Activated naive CD8-positive, alpha-beta T cell (primary cell): ENCODE measurements around the gene CD14.
"Not testable (repeated sequence)": the region's sequence is repeated elsewhere in the genome, so short reads cannot be mapped to it uniquely, and the experiment has no call there.

Source experiments
- H3K27ac Mint-ChIP-seq: one replicate; pipeline ENCODE4 v1.8.0; 2021; ENCODE audit warnings: mixed read lengths
- H3K27me3 Mint-ChIP-seq: one replicate; pipeline ENCODE4 v1.8.0; 2021; ENCODE audit warnings: mixed read lengths
- H3K36me3 Mint-ChIP-seq: one replicate; pipeline ENCODE4 v1.8.0; 2021; ENCODE audit warnings: mixed read lengths
- H3K4me1 Mint-ChIP-seq: one replicate; pipeline ENCODE4 v1.8.0; 2021; ENCODE audit warnings: low read depth, mixed read lengths
- H3K4me3 Mint-ChIP-seq: one replicate; pipeline ENCODE4 v1.8.0; 2021; ENCODE audit warnings: mild to moderate bottlenecking, mixed read lengths
- H3K9me3 Mint-ChIP-seq: one replicate; pipeline ENCODE4 v1.8.0; 2021; ENCODE audit warnings: low read depth, mixed read lengths

The CD14 gene

DNA sequence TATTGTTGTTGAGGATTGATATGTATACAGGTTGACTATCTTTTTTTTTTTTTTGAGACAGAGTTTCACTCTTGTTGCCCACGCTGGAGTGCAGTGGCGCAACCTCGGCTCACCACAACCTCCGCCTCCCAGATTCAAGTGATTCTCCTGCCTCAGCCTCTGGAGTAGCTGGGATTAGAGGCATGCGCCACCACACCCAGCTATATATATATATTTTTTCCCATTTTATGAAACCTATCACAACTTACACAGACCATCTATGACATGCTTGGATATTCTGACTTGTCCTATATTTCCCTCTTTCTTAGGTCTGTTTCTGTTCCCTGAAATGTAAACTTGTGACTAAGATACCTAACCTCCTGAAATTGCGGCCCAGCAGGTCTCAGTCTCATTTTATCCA is 5.0 kb downstream of the CD14 start:
- Mint-ChIP-seq H3K4me1 (peaks cover 11% of the 10 kb centered on the region), H3K36me3 (peaks cover 3% of the 10 kb centered on the region), H3K4me3 (no peak overlapping the region), H3K27ac (no peak overlapping the region), H3K9me3 (no peaks in the 10 kb centered on the region), H3K27me3 (peaks cover 2% of the 10 kb centered on the region)

DNA sequence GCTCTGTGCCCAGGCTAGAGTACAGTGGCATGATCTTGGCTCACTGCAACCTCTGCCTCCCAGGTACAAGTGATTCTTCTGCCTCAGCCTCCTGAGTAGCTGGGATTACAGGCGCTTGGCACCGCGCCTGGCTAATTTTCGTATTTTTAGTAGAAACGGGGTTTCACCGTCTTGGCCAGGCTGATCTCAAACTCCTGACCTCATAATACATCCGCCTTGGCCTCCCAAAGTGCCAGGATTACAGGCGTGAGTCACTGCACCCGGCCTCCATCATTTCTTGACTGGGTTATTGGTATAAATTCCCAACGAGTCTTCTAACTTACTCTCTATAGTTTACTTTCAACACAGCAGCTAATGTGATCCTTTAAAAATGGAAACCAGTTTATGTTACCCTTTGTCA is 8.1 kb downstream of the CD14 start:
- not testable (repeated sequence) for H3K36me3 Mint-ChIP-seq, H3K4me1 Mint-ChIP-seq, H3K4me3 Mint-ChIP-seq, H3K27ac Mint-ChIP-seq, H3K9me3 Mint-ChIP-seq, H3K27me3 Mint-ChIP-seq

DNA sequence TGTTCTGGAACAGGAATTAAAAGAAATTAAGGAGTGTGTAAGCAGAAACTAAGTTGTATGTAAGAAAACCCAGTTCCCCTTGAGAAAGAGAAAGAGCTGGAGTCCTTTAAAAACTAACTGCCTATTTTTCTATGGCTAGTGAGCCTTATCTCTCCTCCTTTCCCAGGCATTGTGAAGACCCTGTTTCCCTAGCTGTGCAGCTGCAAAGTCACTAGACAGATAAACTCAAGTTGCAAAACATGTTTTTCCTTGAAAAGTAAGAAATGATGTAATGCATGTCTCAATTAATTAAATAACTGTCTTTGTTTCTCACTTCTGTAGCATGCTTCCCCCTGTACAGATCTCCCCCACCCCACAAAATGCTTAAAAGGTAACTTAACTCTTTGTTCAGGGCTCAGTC is 9.9 kb downstream of the CD14 start:
- not testable (repeated sequence) for H3K36me3 Mint-ChIP-seq, H3K4me3 Mint-ChIP-seq, H3K27me3 Mint-ChIP-seq, H3K9me3 Mint-ChIP-seq, H3K27ac Mint-ChIP-seq, H3K4me1 Mint-ChIP-seq

DNA sequence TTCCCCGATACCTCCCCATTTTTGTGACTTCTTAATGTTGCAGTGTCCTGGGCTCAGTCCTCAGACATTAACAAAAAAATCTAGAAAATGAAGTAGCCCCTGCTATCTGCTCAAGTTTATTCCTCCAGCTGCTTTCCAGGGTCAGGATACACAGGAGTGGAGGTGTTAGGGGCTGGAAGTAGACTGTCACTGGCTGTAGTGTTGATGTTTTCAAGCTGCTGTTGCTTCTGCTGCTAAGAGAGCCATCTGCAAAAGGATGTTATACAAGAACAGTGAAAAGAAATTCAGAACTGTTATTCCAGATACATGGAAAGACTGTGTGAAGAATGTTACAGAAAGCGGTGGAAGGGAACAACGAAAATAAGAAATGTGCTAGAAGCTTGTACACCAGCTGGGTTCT is 10.7 kb downstream of the CD14 start:
- Mint-ChIP-seq H3K9me3 (no peaks in the 10 kb centered on the region), H3K27me3 (peaks cover 3% of the 10 kb centered on the region), H3K27ac (no peak overlapping the region), H3K36me3 (no peaks in the 10 kb centered on the region), H3K4me3 (no peak overlapping the region), H3K4me1 (no peaks in the 10 kb centered on the region)

DNA sequence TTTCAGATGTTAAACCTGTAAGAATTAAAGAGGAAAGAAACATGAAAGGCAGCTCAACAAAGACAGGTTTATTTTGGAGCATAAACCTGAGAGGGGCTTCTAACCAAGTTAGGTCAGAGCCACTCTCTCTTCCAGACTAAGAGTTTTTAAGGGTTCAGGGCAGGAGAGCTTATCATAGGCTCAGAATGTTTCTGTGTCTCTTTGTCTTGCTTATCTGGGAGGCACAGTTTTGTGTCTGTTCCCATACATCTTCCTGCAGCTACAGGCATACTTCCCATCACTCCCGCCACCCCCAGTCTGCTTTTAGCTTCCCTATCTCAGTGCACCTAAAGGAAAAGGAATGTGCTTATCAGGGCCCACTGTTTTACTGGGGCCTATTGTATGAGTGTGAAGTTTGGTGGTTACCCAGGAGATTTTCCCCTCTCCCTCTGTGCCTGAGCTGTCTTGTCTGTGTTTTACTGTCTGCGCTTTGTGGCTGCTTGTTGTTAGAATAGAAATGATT is 21.9 kb downstream of the CD14 start:
- Mint-ChIP-seq H3K36me3 (no peaks in the 10 kb centered on the region), H3K4me1 (peaks cover 5% of the 10 kb centered on the region), H3K9me3 (no peaks in the 10 kb centered on the region), H3K4me3 (no peak overlapping the region), H3K27me3 (peaks cover 5% of the 10 kb centered on the region), H3K27ac (no peak overlapping the region)

DNA sequence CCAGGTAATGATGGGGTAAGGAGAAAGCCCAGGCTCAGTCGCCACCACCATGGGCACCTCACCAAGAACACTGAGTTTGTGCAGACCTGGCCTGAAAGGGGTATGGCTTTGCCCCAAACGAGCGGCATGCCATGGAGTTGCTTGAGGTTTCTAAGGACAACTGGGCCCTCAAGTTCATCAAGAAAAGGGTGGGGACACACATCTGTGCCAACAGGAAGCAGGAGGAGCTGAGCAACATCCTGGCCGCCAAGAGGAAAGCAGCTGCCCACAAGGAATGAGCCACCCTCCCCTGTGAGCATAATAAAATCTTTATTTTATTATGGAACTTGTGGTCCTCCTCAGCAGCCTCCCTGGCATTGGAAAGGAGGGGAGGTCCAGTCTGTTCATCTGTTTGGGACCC is 23.8 kb downstream of the CD14 start:
- peaks cover 5% of the 10 kb centered on the region for H3K4me1 Mint-ChIP-seq
- no peaks in the 10 kb centered on the region for H3K9me3 Mint-ChIP-seq

DNA sequence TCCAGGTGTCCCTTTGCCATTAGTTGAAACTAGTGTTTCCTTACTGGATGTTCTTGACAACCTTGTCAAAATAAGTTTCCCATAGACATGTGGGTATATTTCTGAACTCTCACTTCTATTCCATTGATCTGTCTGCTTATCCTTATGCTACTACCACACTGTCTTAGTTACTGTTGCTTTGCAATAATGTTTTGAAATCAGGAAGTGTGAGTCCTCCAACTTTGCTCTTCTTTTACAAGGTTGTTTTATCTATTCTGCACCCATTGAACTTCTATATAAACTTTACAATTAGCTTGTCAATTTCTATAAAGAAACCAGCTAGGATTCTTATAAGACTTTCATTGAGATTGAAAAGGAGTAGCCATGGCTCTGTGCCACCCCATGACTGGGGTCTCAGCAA is 24.3 kb downstream of the CD14 start:
- Mint-ChIP-seq H3K4me3 (no peak overlapping the region), H3K27ac (no peak overlapping the region), H3K4me1 (peaks cover 5% of the 10 kb centered on the region), H3K27me3 (peaks cover 5% of the 10 kb centered on the region), H3K36me3 (no peaks in the 10 kb centered on the region), H3K9me3 (no peaks in the 10 kb centered on the region)

More for the DNA sequence above, 23.8 kb downstream of the CD14 start:
- no peak overlapping the region for H3K4me3 Mint-ChIP-seq
- H3K36me3 Mint-ChIP-seq: no peaks in the 10 kb centered on the region
- peaks cover 5% of the 10 kb centered on the region for H3K27me3 Mint-ChIP-seq
- no peak overlapping the region for H3K27ac Mint-ChIP-seq

DNA sequence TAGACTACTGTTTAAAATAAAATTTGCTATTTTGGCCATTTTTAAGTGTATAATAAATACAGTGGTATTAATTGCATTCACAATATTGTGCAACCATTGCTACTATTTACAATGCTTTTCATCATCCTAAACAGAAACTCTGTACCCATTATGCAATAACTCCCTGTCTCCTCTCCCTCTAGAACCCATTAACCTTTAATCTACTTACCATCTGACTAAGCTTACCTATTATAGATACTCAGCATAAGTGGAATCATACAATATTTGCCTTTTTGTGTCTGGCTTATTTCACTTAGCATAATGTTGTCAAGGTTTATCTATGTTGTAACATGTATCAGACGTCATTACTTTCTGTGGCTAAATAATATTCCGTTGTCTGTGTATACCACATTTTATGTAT is 25.9 kb downstream of the CD14 start:
- H3K9me3 Mint-ChIP-seq: no peaks in the 10 kb centered on the region
- H3K36me3 Mint-ChIP-seq: no peaks in the 10 kb centered on the region
- H3K4me1 Mint-ChIP-seq: peaks cover 4% of the 10 kb centered on the region
- no peaks in the 10 kb centered on the region for H3K27me3 Mint-ChIP-seq
- H3K27ac Mint-ChIP-seq: no peak overlapping the region
- no peak overlapping the region for H3K4me3 Mint-ChIP-seq

DNA sequence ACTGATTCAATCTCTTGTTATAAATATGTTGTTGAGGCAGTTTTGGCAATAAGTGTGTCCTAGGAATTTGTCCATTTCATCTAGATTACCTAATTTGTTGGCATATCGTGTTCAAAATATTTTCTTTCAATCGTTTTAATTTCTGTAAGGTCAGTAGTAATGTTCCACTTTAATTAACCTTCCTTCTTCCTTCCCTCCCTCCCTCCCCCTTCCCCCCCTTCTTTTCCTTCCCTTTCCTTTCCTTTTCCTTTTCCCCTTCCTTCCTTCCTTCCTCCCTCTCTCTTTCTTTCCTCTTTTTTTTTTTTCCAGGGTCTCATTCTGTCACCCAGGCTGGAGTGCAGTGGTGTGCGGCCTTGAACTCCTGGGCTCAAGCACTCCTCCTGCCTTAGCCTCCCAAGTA is 27.1 kb downstream of the CD14 start:
- Mint-ChIP-seq H3K4me1 (no peaks in the 10 kb centered on the region), H3K27me3 (no peaks in the 10 kb centered on the region), H3K9me3 (no peaks in the 10 kb centered on the region), H3K36me3 (no peaks in the 10 kb centered on the region), H3K4me3 (no peak overlapping the region), H3K27ac (no peak overlapping the region)

DNA sequence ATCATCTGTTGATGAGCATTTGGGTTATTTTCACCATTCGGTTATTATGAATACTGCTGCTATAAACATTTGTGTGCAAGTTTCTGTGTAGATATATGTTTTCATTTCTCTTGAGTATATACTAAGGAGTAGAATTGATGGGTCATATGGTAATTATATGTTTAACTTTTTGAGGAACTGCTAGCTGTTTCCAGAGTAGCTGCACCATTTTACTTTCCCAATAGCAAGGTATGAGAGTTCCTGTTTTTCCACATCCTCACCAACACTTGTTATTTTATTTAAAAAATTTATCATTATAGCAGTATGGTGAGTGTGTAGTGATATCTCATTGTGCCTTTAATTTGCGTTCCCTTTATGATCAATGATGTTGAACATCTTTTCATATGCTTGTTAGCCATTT is 29.2 kb downstream of the CD14 start:
- no peak overlapping the region for H3K4me3 Mint-ChIP-seq
- no peaks in the 10 kb centered on the region for H3K4me1 Mint-ChIP-seq
- no peaks in the 10 kb centered on the region for H3K27me3 Mint-ChIP-seq
- H3K27ac Mint-ChIP-seq: no peak overlapping the region
- H3K9me3 Mint-ChIP-seq: no peaks in the 10 kb centered on the region
- no peaks in the 10 kb centered on the region for H3K36me3 Mint-ChIP-seq

DNA sequence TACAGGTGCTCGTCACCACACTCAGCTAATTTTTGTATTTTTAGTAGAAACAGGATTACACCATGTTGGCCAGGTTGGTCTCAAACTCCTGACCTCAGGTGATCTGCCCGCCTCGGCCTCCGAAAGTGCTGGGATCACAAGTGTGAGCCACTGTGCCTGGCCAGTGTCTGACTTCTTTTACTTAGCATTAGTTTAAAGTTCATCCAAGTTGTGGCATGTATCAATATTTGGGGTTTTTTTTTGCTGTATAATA is 29.6 kb downstream of the CD14 start:
- not testable (repeated sequence) for H3K4me3 Mint-ChIP-seq, H3K27me3 Mint-ChIP-seq, H3K4me1 Mint-ChIP-seq, H3K36me3 Mint-ChIP-seq, H3K27ac Mint-ChIP-seq, H3K9me3 Mint-ChIP-seq

DNA sequence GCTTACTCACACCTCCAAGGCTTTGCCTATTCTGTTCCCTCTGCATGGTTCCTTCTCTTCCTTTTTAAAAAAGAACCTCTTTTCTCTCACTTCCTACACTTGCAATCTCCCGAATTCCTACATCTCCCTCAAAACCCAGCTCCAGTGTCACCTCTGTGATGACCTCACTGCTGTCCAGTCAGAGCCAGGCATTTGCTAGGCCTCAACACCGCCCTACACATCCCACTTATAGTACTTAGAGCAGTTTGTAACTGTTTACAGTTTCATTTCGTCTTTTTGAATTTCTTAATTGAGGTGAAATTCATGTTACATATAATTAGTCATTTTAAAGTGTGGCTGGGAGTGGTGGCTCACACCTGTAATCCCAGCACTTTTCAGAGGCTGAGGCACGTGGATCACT is 30.8 kb downstream of the CD14 start:
- Mint-ChIP-seq H3K4me3 (no peak overlapping the region), H3K27ac (no peak overlapping the region), H3K9me3 (no peaks in the 10 kb centered on the region), H3K36me3 (no peaks in the 10 kb centered on the region), H3K27me3 (no peaks in the 10 kb centered on the region), H3K4me1 (no peaks in the 10 kb centered on the region)

DNA sequence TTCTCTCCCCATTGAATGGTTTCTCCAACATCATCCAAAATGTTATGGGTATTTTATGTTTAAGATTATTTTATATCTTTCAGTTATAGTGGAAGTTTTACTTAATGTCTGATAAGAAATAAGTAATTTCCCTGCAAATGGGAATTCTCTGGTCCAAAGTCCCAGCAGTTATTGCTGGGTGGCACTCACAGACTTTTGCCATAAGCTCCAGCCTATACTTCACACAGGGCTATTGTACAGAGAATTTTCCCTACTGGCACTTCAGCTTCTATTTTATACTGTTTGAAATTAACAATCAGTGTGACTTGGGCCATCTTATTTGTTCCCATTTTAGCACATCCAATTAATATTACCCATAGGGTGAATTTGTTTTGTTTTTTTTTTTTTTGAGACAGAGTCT is 32.9 kb downstream of the CD14 start:
- Mint-ChIP-seq H3K4me1 (no peaks in the 10 kb centered on the region), H3K4me3 (no peak overlapping the region), H3K27ac (no peak overlapping the region), H3K36me3 (no peaks in the 10 kb centered on the region), H3K9me3 (no peaks in the 10 kb centered on the region), H3K27me3 (no peaks in the 10 kb centered on the region)

DNA sequence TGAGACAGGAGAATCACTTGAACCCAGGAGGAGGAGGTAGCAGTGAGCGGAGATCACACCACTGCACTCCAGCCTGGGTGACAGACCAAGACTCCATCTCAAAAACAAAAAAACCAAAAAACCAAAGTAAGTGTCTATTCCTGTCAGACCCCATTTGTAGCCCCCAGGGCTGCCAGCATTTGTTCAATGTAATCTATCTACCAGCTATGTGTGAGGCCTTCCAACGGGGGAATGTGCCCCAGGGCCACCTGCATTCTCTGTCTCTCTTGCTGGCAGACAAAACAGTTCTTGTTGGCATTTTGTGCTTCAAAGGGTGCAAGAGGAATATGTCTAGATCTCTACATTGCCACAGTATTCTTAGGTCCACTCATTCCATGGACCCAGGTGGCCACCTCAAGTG is 34.1 kb downstream of the CD14 start:
- no peaks in the 10 kb centered on the region for H3K27me3 Mint-ChIP-seq
- no peak overlapping the region for H3K4me3 Mint-ChIP-seq
- no peaks in the 10 kb centered on the region for H3K36me3 Mint-ChIP-seq
- no peaks in the 10 kb centered on the region for H3K4me1 Mint-ChIP-seq
- no peak overlapping the region for H3K27ac Mint-ChIP-seq
- no peaks in the 10 kb centered on the region for H3K9me3 Mint-ChIP-seq

DNA sequence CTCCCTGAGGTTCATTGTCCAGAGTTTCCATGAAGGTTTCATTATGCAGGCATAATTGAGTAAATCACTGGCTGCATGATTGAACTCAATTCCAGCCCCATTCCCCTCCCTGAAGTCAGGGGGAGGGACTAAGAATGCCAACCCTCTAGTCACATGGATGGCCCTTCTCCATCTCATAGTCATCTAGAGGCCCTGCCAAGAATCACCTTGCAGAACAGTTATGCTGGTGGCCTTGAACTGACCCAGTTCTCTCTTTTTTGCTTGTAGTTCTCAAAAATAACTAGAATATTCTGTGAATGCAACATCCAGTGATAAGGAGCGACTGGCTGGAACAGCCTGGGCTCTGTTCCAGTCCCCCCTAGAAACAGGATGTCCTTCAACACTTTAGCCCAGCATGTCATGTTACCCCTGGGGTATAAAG is 36.6 kb downstream of the CD14 start:
- H3K4me1 Mint-ChIP-seq: no peaks in the 10 kb centered on the region
- H3K4me3 Mint-ChIP-seq: no peak overlapping the region
- H3K27me3 Mint-ChIP-seq: no peaks in the 10 kb centered on the region
- no peaks in the 10 kb centered on the region for H3K36me3 Mint-ChIP-seq
- no peaks in the 10 kb centered on the region for H3K9me3 Mint-ChIP-seq
- H3K27ac Mint-ChIP-seq: no peak overlapping the region

DNA sequence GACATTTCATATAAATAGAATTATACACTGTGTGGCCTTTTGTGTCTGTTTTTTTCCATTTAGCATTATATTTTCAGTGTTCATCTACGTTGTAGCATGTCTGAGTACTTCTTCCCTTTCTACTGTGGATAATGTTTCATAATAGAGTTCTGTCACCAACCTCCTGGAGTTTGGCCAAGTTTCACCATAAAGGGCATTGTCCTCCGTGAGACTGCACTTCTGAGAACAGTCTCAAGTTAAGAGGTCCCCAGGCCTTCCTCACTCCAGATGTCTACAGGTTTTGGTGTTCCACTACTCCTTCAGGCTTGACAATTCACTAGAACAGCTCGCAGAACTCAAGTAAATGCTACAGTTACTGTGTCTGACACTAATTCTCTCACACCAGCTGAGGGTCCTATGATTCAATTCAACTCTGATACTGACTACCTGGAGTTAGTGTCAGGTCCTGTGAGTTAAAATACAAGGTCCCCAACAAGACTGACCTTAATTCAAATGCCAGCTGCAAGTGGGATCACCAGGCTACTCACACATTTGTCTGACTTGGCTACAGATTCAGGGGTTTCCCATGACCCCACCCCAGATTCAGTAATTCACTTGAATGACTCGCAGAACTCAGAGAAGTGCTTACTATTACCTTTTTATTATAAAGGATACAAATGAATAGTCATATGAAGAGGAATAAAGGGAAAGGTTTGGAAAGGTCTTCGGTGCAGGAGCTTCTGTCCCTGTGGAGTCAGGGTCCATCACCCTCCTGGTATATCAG is 37.3 kb downstream of the CD14 start:
- no peaks in the 10 kb centered on the region for H3K4me1 Mint-ChIP-seq
- no peak overlapping the region for H3K27ac Mint-ChIP-seq
- H3K4me3 Mint-ChIP-seq: no peak overlapping the region
- H3K9me3 Mint-ChIP-seq: no peaks in the 10 kb centered on the region
- no peaks in the 10 kb centered on the region for H3K27me3 Mint-ChIP-seq
- no peaks in the 10 kb centered on the region for H3K36me3 Mint-ChIP-seq
